Left lobe of liver (tissue), 2 donors: Measurements from ENCODE around the gene RND1. TPM values are rescaled to one million over a fixed set of nuclear protein-coding genes. Genes with fewer than 3 reads are reported as not detected.
A peak's percentile ranks its signal among the peaks of the same experiment; 100 is the strongest.
"Not testable (repeated sequence)": the region's sequence is repeated elsewhere in the genome, so short reads cannot be mapped to it uniquely, and the experiment has no call there.

Source experiments
- ATAC-seq: fragments of 200-7000 bp; cut with Tn5 transposase; one replicate; pipeline ENCODE4 v1.9.1; 2020; ENCODE audit warnings: mild to moderate bottlenecking, moderate library complexity
- DNase-seq: peaks from one replicate; pipeline ENCODE4 v3.0.0-alpha.2; 2020; ENCODE audit warnings: low spot score
- total RNA-seq: library from RNA; stranded (reverse); gene quantifications from one replicate; pipeline ENCODE4 v1.2.1, GENCODE V29; 2021
- donor health status: DM: no; HTN: no; CAD: no; lungs with moderate emphysema.
- donor health status: DM: no; HTN: yes; CAD: no.

Gene RND1
- total RNA-seq, 1 donor from 2014 or later: 32.0 TPM

- ATAC-seq (no peak), DNase-seq (no peak)
Observed at GRCh38 chr12:48869191-48869590, 3.5 kb upstream of the RND1 start.

GRCh38 chr12:48868451-48868850, 2.8 kb upstream of the RND1 start:
- DNase-seq: no peak
- no peak for ATAC-seq

- ATAC-seq (peak; percentile 23), DNase-seq (no peak)
Observed at GRCh38 chr12:48866052-48866711, 512 bp upstream of the RND1 start.

- ATAC-seq: no peak
- DNase-seq: no peak
Observed at GRCh38 chr12:48863291-48863690, 2.4 kb downstream of the RND1 start.

- no peak for ATAC-seq
- no peak for DNase-seq
Observed at GRCh38 chr12:48862760-48863159, 2.9 kb downstream of the RND1 start.

- no peak for ATAC-seq
Observed at GRCh38 chr12:48861111-48861510, 4.6 kb downstream of the RND1 start.

GRCh38 chr12:48860236-48860635, 5.4 kb downstream of the RND1 start:
- not testable (repeated sequence) for DNase-seq, ATAC-seq

More at GRCh38 chr12:48861111-48861510, 4.6 kb downstream of the RND1 start:
- DNase-seq: no peak

GRCh38 chr12:48859607-48860006, 6.1 kb downstream of the RND1 start:
- no peak for ATAC-seq
- no peak for DNase-seq

GRCh38 chr12:48858043-48858442, 7.6 kb downstream of the RND1 start:
- DNase-seq: no peak
- no peak for ATAC-seq

GRCh38 chr12:48857278-48857994, 8.2 kb downstream of the RND1 start:
- ATAC-seq (no peak), DNase-seq (no peak)

- DNase-seq (no peak), ATAC-seq (no peak)
Observed at GRCh38 chr12:48856379-48856778, 9.3 kb downstream of the RND1 start.

- not testable (repeated sequence) for DNase-seq, ATAC-seq
Observed at GRCh38 chr12:48854932-48855331, 10.7 kb downstream of the RND1 start.

- no peak for DNase-seq
Observed at GRCh38 chr12:48854488-48854887, 11.2 kb downstream of the RND1 start.

GRCh38 chr12:48852734-48853688, 12.7 kb downstream of the RND1 start:
- DNase-seq: peak; percentile 84
- peak; percentile 81 for ATAC-seq

More at GRCh38 chr12:48854488-48854887, 11.2 kb downstream of the RND1 start:
- no peak for ATAC-seq

GRCh38 chr12:48851883-48852733, 13.6 kb downstream of the RND1 start, which contains the start of gene DDX23:
Gene DDX23 (minus strand): TSS chr12:48852163. CDS start chr12:48845782, 6,381 bp downstream.
- ATAC-seq: peak; percentile 95

GRCh38 chr12:48842021-48842420, 23.6 kb downstream of the RND1 start:
- DNase-seq, ATAC-seq: not testable (repeated sequence)

More at GRCh38 chr12:48851883-48852733, 13.6 kb downstream of the RND1 start, which contains the start of gene DDX23:
- DNase-seq: peak; percentile 95

- ATAC-seq (no peak), DNase-seq (no peak)
Observed at GRCh38 chr12:48838048-48838447, 27.6 kb downstream of the RND1 start.

GRCh38 chr12:48832321-48833060, 33.2 kb downstream of the RND1 start:
- no peak for DNase-seq
- ATAC-seq: no peak

- ATAC-seq: no peak
Observed at GRCh38 chr12:48831257-48831656, 34.4 kb downstream of the RND1 start.

More at GRCh38 chr12:48831257-48831656, 34.4 kb downstream of the RND1 start:
- no peak for DNase-seq
